Osteocyte (in vitro differentiated cells): ENCODE measurements around the gene RNF41. TPM values are rescaled to one million over a fixed set of nuclear protein-coding genes. Genes with fewer than 3 reads are reported as not detected.

Experiments
- DNase-seq: peaks from one replicate; pipeline ENCODE4 v3.0.0; 2021; ENCODE audit warnings: mixed read lengths; ENCODE audit not compliant: unreplicated experiment; ENCODE audit errors: extremely low spot score
- H3K27ac Mint-ChIP-seq: one replicate; pipeline ENCODE4 v1.8.0; 2021; ENCODE audit warnings: mild to moderate bottlenecking, mixed read lengths; ENCODE audit not compliant: unreplicated experiment
- H3K27me3 Mint-ChIP-seq: one replicate; pipeline ENCODE4 v1.8.0; 2021; ENCODE audit warnings: mixed read lengths; ENCODE audit not compliant: unreplicated experiment
- H3K36me3 Mint-ChIP-seq: one replicate; pipeline ENCODE4 v1.8.0; 2021; ENCODE audit warnings: mixed read lengths; ENCODE audit not compliant: unreplicated experiment
- H3K4me1 Mint-ChIP-seq: one replicate; pipeline ENCODE4 v1.8.0; 2021; ENCODE audit warnings: mixed read lengths; ENCODE audit not compliant: unreplicated experiment
- H3K4me3 Mint-ChIP-seq: one replicate; pipeline ENCODE4 v1.8.0; 2021; ENCODE audit warnings: mild to moderate bottlenecking, moderate library complexity, mixed read lengths; ENCODE audit not compliant: unreplicated experiment
- H3K9me3 Mint-ChIP-seq: one replicate; pipeline ENCODE4 v1.8.0; 2021; ENCODE audit warnings: mixed read lengths; ENCODE audit not compliant: unreplicated experiment
- total RNA-seq: library from RNA; stranded (reverse); gene quantifications from 2 replicates; pipeline ENCODE4 v1.2.1, GENCODE V29; 2021
- TF ChIP-seq, protein P1 (sequence below): fragments of 200-600 bp; sonication (generic); IDR thresholded peaks from 2 replicates; pipeline ENCODE4 v1.5.0; 2021; ENCODE audit warnings: antibody characterized with exemption, mild to moderate bottlenecking, moderate library complexity

The RNF41 gene
- total RNA-seq, 1 donor from 2014 or later, result 71.2 TPM

DNA sequence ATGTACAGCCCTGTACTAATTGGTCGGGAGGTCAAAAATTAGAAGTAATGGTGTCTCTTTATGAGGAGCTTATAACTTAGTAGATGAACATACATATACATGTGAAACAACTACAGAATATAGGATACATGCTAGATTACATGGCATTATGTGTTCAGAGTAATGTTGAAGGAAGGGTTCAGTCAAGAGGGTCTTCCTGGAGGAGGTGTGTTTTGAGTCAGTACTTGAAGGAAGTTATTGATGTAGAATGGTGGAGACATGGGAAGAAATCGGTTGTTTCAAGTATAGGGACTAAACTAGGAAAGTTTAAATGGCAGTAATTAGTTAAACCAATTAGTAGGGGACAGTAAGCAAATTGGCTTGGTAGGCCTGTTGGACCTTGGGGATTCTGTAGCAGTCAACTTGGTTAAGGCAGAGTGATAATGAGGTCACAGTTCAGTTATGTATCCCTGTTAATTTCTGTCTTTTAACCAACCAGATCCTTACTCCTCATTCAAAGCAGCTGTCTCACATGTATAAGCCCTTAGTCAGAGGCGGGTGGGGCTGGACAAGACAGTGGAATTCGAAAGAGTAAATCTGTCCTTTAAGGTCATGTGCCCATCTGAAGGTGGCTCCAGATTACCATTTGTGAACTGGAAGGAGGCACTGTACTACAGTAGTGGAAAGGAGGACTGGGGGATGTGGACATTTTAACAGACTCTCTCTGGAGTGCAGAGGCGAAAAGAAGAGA, 39.9 kb upstream of the RNF41 start:
- Mint-ChIP-seq H3K4me1 (peaks cover 37% of the 10 kb centered on the region), H3K36me3 (no peaks in the 10 kb centered on the region), H3K4me3 (no peak overlapping the region), H3K9me3 (no peaks in the 10 kb centered on the region), H3K27me3 (no peaks in the 10 kb centered on the region), H3K27ac (peak overlapping the region; percentile 65)
- DNase-seq, result no peak
- TF ChIP-seq, protein P1, sequence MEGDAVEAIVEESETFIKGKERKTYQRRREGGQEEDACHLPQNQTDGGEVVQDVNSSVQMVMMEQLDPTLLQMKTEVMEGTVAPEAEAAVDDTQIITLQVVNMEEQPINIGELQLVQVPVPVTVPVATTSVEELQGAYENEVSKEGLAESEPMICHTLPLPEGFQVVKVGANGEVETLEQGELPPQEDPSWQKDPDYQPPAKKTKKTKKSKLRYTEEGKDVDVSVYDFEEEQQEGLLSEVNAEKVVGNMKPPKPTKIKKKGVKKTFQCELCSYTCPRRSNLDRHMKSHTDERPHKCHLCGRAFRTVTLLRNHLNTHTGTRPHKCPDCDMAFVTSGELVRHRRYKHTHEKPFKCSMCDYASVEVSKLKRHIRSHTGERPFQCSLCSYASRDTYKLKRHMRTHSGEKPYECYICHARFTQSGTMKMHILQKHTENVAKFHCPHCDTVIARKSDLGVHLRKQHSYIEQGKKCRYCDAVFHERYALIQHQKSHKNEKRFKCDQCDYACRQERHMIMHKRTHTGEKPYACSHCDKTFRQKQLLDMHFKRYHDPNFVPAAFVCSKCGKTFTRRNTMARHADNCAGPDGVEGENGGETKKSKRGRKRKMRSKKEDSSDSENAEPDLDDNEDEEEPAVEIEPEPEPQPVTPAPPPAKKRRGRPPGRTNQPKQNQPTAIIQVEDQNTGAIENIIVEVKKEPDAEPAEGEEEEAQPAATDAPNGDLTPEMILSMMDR, result no peak

DNA sequence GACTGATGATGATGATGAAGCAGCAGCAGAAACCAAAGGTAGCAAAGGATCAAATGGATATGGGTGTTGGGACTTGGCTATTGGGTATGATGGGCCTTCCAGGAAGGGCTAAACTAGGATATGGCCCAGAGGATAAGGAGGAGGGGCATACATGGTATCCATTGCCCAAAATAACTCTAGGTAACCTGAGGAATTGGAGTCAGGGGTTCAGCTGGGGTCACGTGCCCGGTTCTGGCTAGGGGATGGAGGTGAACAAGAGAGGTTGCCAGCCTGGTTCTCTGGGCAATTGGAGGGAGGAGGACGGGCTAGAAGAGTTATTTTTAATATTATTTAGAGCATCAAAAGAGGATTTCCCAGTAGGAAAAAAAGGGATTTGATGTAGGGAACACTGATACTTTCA, 39.2 kb upstream of the RNF41 start:
- no peak for DNase-seq
- Mint-ChIP-seq H3K4me1 (peaks cover 39% of the 10 kb centered on the region), H3K4me3 (no peak overlapping the region), H3K36me3 (peaks cover 4% of the 10 kb centered on the region), H3K27ac (no peak overlapping the region), H3K27me3 (no peaks in the 10 kb centered on the region), H3K9me3 (no peaks in the 10 kb centered on the region)
- TF ChIP-seq, protein P1, result no peak

DNA sequence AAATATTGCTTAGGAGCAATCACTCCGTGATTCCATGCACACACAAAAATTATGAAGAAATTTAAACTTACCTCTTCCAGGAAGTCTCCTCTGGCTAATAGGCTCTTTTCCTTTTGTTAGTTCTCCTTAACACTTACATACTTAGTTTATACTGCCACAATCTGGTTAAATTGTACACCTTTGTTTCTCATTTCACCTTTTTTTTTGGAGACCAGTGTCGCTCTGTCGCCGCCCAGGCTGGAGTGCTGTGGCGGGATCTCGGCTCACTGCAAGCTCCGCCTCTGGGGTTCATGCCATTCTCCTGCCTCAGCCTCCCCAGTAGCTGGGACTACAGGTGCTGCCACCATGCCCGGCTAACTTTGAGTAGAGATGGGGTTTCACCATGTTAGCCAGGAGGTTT, 38.7 kb upstream of the RNF41 start:
- H3K4me1 Mint-ChIP-seq, result peaks cover 35% of the 10 kb centered on the region
- TF ChIP-seq, protein P1, result no peak
- peaks cover 4% of the 10 kb centered on the region for H3K36me3 Mint-ChIP-seq
- H3K4me3 Mint-ChIP-seq, result no peak overlapping the region
- peak overlapping the region; percentile 7 for H3K27ac Mint-ChIP-seq
- H3K27me3 Mint-ChIP-seq, result no peaks in the 10 kb centered on the region
- DNase-seq, result no peak
- H3K9me3 Mint-ChIP-seq, result no peaks in the 10 kb centered on the region

DNA sequence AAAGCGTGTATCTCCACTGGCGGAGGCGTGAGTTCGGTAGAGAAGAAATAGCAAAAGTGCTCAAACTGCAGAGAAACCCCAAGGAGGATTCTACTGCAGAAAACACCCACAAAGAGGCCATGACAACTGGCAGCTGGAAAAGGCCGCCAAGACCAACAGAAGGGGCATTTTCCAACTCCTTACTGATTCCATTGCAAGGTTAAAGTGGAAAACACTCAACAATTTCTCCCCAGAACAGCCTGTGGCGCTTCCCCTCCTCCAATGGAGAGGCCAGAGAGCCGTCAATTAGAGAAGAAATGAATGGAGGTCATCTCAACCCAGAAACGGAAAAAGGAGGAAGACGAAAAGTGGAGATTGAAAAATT, 37.1 kb upstream of the RNF41 start:
- TF ChIP-seq, protein P1, result no peak
- Mint-ChIP-seq H3K27ac (peak overlapping the region; percentile 86), H3K9me3 (no peaks in the 10 kb centered on the region), H3K4me3 (peak overlapping the region; percentile 72), H3K4me1 (peaks cover 35% of the 10 kb centered on the region), H3K27me3 (no peaks in the 10 kb centered on the region), H3K36me3 (peaks cover 14% of the 10 kb centered on the region)
- DNase-seq, result no peak

DNA sequence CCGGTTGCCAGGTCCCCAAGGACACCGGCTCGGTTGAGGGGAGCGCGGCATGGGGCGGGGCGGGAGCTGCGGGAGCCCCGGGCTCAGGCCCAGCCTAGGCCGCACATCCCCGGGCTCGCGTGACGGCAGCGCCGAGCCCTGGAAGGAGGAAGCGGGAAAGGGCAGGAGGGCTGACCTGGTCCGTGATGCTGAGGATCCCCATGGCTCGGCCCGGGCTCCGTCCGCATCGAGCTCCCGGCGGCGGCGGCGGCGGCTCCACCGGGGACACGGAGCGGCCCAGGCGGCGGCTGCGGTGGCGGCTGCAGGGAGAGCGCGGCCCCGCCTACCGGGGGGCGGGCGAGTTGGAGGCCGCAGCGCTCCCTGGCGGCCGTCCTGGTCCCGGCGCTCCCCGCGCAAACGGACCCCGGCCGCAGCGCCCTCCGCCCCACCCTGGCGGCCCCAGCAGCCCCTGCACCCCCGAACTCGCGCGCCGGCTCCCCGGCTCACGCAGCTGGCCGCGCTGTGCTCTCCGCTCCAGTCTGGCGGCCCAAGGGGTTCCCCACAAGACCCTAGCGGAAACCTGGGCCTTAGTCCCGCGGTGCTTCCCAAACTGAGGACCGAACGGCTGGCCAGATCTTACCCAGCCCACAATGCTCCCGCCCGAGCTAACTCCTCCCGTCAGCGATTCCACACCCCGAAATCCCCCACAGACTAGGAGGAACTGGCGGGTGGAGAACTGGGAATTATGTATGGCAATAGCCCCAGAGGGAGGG, 36.5 kb upstream of the RNF41 start, which contains the start of gene ANKRD52:
Gene ANKRD52, minus strand, starts transcription at position 317 of the 752 bp plus-strand sequence. Its CDS starts 115 bp downstream, at position 202.
- H3K36me3 Mint-ChIP-seq, result peaks cover 19% of the 10 kb centered on the region
- no peaks in the 10 kb centered on the region for H3K9me3 Mint-ChIP-seq
- TF ChIP-seq, protein P1, result peak; percentile 91
- DNase-seq, result peak; percentile 93
- H3K27ac Mint-ChIP-seq, result peak within 1 kb of the TSS; percentile 87
- peaks cover 35% of the 10 kb centered on the region for H3K4me1 Mint-ChIP-seq
- H3K27me3 Mint-ChIP-seq, result no peaks in the 10 kb centered on the region
- peak within 1 kb of the TSS; percentile 93 for H3K4me3 Mint-ChIP-seq
